Pulmonary artery endothelial cell (primary cell): Measurements from ENCODE around the gene UPF2. TPM values are rescaled to one million over a fixed set of nuclear protein-coding genes. Genes with fewer than 3 reads are reported as not detected.

Experiments
- DNase-seq: peaks from one replicate; pipeline ENCODE4 v3.0.0-alpha.2; 2011; ENCODE audit warnings: low read depth, low spot score
- total RNA-seq: library from RNA; depleted of rRNA; stranded (reverse); fragments of >200 nt; gene quantifications from 2 replicates; pipeline ENCODE4 v1.2.3, GENCODE V29; 2014

The UPF2 gene
- total RNA-seq, 1 donor from 2014 or later, result 15.7 TPM

GRCh38 chr10:11885437-11886137 is 157.0 kb downstream of the UPF2 start:
- DNase-seq, result no peak

GRCh38 chr10:11884706-11885423 is 157.7 kb downstream of the UPF2 start:
- DNase-seq, result no peak

GRCh38 chr10:11882646-11883375 is 159.8 kb downstream of the UPF2 start:
- DNase-seq, result no peak

DNA sequence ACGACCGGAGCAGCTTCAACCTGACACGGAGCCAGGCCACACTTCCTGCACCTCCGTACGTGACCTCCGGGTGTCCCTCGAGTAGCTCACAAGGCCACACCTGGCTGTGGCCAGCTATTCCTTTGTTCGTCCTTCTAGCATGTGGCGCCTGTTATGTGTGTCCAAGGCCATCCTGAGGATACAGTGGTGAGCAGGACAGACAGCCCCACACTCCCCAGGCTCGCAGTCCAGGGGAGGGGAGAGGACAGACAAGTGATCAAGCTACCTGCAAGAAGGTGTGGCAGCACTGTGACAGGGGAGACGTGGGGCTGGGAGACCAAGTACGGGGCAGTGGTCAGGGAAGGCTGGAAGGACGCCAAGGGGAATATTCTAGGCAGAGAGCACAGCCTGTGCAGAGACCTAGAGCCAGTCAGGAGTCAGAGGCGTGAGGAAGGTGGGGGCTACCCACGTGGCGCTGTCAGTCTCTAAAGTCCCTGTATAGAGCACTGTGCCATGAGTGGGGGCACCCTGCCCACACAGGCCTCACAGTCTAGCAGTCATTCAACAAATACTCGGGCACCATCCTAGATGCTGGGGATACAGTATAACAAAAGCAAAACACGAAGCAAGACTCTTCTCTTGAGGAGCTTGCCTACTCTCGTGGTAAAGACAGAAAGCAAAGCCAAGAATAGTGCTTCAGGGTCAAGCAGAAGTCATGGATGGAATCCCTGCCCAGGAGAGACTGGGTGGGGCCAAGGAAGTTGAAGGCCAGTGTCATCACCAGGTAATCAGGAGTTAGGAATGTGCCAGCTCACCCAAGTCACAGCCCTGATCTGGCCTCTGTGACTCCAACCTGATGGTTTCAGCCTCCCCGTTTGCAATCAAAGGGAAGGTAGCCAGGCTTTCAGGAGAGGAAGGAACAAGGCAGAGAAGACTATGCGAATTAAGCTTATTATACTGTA is 160.9 kb downstream of the UPF2 start:
- DNase-seq, result no peak

- DNase-seq, result no peak
Observed at GRCh38 chr10:11881030-11881476, 161.6 kb downstream of the UPF2 start.

- no peak for DNase-seq
Observed at GRCh38 chr10:11880151-11881029, 162.2 kb downstream of the UPF2 start.

- no peak for DNase-seq
Observed at GRCh38 chr10:11879387-11880094, 163.1 kb downstream of the UPF2 start.

- DNase-seq, result no peak
Observed at GRCh38 chr10:11878776-11879175, 163.8 kb downstream of the UPF2 start.

DNA sequence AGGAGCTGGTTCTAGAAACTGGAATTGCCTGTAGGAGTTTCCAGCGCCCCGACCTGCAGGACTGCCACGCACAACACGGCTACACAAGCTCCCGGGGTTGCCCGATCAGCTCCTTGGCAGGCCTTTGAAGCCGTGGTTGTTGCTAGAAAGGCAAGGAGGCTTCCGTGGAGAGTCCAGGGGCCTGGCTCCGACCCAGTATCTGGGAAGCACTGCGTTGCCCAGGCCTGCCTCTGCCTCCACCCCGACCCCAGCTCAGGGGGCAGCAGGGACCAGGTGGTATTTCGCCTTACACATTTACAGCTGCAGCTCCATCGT is 165.1 kb downstream of the UPF2 start:
- no peak for DNase-seq

- DNase-seq, result no peak
Observed at GRCh38 chr10:11876805-11877590, 165.6 kb downstream of the UPF2 start.

- no peak for DNase-seq
Observed at GRCh38 chr10:11876324-11876723, 166.3 kb downstream of the UPF2 start.

GRCh38 chr10:11875494-11876281 is 166.9 kb downstream of the UPF2 start:
- DNase-seq, result peak; percentile 29

DNA sequence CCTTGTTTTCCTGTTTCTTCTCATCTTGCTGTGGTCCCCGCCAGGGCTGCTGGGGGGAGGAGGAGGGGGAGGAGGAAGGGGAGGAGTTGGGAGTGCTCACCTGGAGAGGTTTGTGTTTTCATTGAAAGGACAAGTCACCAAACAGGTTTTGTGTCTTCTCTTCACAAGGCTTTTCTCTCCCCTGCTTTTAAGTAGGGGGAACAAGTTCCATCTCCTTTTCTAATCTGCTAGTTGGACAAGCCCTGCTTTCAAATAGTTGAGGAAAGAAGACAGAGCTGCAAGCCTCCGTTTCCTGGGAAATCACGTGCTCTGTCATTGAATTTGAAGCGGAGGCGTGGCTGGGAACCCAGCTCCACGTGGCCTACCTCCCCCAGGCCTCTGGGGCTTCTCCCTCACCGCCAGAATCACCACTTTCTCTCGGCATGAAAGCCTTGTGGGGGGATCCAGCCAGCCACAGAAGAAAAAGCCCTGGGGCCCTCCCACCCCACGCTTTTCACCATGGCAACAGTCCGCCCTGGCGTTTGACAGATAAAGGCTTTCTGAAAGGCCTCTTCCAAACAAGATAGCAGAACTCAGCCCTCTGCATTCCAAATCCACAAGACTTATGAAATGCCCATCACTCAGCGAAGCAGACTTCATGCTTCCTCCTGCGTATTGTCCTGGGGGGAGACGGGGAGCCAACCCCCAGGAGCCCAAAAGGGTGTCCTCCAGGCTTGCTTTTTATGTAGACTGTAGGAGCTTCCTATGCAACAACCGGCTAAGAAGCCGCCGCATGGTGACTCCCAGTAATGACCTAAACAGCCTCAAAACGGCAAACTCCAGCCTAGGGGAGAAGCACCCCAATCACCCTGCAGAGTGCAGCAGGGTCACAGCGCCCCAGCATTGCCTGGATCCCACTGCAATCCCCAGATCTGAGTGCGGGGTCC is 167.8 kb downstream of the UPF2 start:
- no peak for DNase-seq

DNA sequence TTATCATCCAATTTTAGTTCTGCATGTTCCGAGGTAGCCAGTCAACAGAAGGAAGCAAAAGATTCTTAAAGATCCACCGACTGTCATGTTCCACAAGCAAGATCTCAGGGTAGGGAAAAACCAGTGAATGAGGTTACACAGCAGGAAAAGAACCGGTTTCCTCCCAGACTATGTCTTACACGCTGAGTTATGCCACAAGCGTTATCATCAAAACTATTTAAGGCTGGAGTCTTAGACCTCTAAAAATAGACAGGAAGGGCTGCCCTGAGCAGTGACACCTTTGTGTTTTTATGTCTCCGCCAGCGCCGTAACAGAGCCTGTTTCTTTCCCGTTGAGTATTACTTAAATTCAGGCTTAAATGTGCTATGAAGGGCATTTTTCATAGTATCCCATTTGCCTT is 171.1 kb downstream of the UPF2 start:
- DNase-seq, result peak; percentile 29

GRCh38 chr10:11870900-11871400 is 171.7 kb downstream of the UPF2 start:
- DNase-seq, result no peak

GRCh38 chr10:11870461-11870780 is 172.2 kb downstream of the UPF2 start:
- no peak for DNase-seq
